Endothelial cell of coronary artery (primary cell): ENCODE data around the gene CPB2. TPM values are rescaled to one million over a fixed set of nuclear protein-coding genes. Genes with fewer than 3 reads are reported as not detected.

Experiments
- total RNA-seq: library from RNA; depleted of rRNA; stranded (reverse); fragments of >200 nt; gene quantifications from 2 replicates; pipeline ENCODE4 v1.2.3, GENCODE V29; 2014

CPB2 gene
- total RNA-seq, result not detected in 2 replicates

DNA sequence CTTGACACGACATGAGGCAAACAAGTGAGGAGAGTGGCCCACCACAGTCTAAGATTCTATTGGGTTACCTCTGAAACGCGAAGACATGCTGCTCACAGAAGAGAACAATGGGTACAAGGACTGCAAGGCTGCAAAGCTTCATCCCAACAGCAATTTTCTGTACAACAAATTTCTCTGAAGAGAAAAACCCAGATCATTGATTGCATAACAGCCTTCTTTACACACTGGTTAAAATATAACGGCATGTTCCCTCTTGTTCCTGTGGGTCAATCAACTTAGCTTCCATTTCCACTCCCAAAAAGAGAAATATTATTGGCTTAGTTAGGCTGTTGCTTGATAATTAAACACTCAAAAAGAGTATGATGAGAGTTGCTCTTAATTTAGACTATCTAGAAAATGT is at the start of gene CPB2:
Gene CPB2 (minus strand): TSS at position 166 of the 400 bp plus-strand sequence. CDS start 24 bp downstream, at position 142.

GRCh38 chr13:46052319-46053161 is 52.3 kb downstream of the CPB2 start, which contains the start of gene ZC3H13:
ZC3H13 (minus strand) TSS chr13:46052746; CDS start chr13:46045507, 7,239 bp downstream.

Other genes starting within 250 kb of the CPB2 start
- gene ZC3H13, start 52.3 kb downstream of the CPB2 start, total RNA-seq, result 12.0 and 17.2 TPM in 2 replicates
- under 0.01 and 0.09 TPM in 2 replicates for gene LCP1, start 77.1 kb upstream of the CPB2 start, total RNA-seq
- under 0.01 TPM in 1 of 2 replicates, not detected in the other for gene LRRC63, start 106.9 kb upstream of the CPB2 start, total RNA-seq